Activated CD4-positive, alpha-beta memory T cell treated with anti-CD3 and anti-CD28 coated beads for 36 hours (primary cell): ENCODE results near the gene SCART1. TPM values are rescaled to one million over a fixed set of nuclear protein-coding genes. Genes with fewer than 3 reads are reported as not detected.
"Not testable (repeated sequence)": the region's sequence is repeated elsewhere in the genome, so short reads cannot be mapped to it uniquely, and the experiment has no call there.

ENCODE experiments used
- CTCF ChIA-PET: fragments of 350-600 bp; sonication (Branson Sonifier 250); formaldehyde crosslinking; loops from one replicate; lab custom pipeline; 2021; ENCODE audit warnings: antibody characterized with exemption, inconsistent platforms; lab: Charles Lee
- POLR2A ChIA-PET: fragments of 350-600 bp; sonication (Branson Sonifier 250); formaldehyde crosslinking; loops from one replicate; lab custom pipeline; 2021; ENCODE audit warnings: antibody characterized with exemption; lab: Charles Lee
- DNase-seq: peaks from one replicate; pipeline ENCODE4 v3.0.0-alpha.2; 2020
- H3K27ac Mint-ChIP-seq: one replicate; pipeline ENCODE4 v1.8.0; 2021; ENCODE audit warnings: mixed read lengths
- H3K27me3 Mint-ChIP-seq: one replicate; pipeline ENCODE4 v1.8.0; 2021; ENCODE audit warnings: mixed read lengths
- H3K36me3 Mint-ChIP-seq: one replicate; pipeline ENCODE4 v1.8.0; 2021; ENCODE audit warnings: mixed read lengths
- H3K4me1 Mint-ChIP-seq: one replicate; pipeline ENCODE4 v1.8.0; 2021; ENCODE audit warnings: low read depth, mixed read lengths
- H3K4me3 Mint-ChIP-seq: one replicate; pipeline ENCODE4 v1.8.0; 2021; ENCODE audit warnings: mild to moderate bottlenecking, mixed read lengths
- H3K9me3 Mint-ChIP-seq: one replicate; pipeline ENCODE4 v1.8.0; 2021; ENCODE audit warnings: mixed read lengths
- intact Hi-C: fragments of 100-400 bp; cut with micrococcal nuclease; formaldehyde crosslinking; loops from one replicate; pipeline ENCODE4 v1.15.1; 2023
- total RNA-seq, 2 experiments: library from RNA; stranded (reverse); gene quantifications; one replicate each; pipeline ENCODE4 v1.2.3, GENCODE V29; 2021

SCART1 gene
- total RNA-seq, 2 experiments from 2014 or later = 5.4 to 6.2 TPM

- Mint-ChIP-seq H3K9me3 (peaks cover 2% of the 10 kb centered on the region), H3K27ac (no peak overlapping the region), H3K4me3 (no peak overlapping the region), H3K36me3 (peaks cover 15% of the 10 kb centered on the region), H3K4me1 (peaks cover 2% of the 10 kb centered on the region), H3K27me3 (peaks cover 2% of the 10 kb centered on the region)
- DNase-seq = no peak
- intact Hi-C loops = no loop called here
- ChIA-PET CTCF (interaction anchor here (0.7 to 1.9 kb wide), 2 partner anchors 17 to 91 kb away, joined by 3 to 9 read pairs; no protein-coding TSS in a partner anchor), POLR2A (no interaction called here)
Measured at GRCh38 chr10:133420579-133420978, 33.2 kb upstream of the SCART1 start.

GRCh38 chr10:133421336-133422222, 32.2 kb upstream of the SCART1 start:
- ChIA-PET CTCF (interaction anchor here (1.9 kb wide), 1 partner anchor 16 kb away, joined by 9 read pairs; no protein-coding TSS in a partner anchor), POLR2A (no interaction called here)
- H3K9me3 Mint-ChIP-seq = no peaks in the 10 kb centered on the region
- intact Hi-C loops = no loop called here
- peaks cover 9% of the 10 kb centered on the region for H3K36me3 Mint-ChIP-seq
- peaks cover 2% of the 10 kb centered on the region for H3K27me3 Mint-ChIP-seq
- H3K27ac Mint-ChIP-seq = no peak overlapping the region
- no peak overlapping the region for H3K4me3 Mint-ChIP-seq
- no peak for DNase-seq
- peaks cover 2% of the 10 kb centered on the region for H3K4me1 Mint-ChIP-seq

- CTCF ChIA-PET = interaction anchor here (1.9 kb wide), 1 partner anchor 15 kb away, joined by 9 read pairs; no protein-coding TSS in a partner anchor
- peaks cover 2% of the 10 kb centered on the region for H3K4me1 Mint-ChIP-seq
- H3K9me3 Mint-ChIP-seq = no peaks in the 10 kb centered on the region
- intact Hi-C loops = no loop called here
- H3K36me3 Mint-ChIP-seq = peaks cover 9% of the 10 kb centered on the region
- peaks cover 2% of the 10 kb centered on the region for H3K27me3 Mint-ChIP-seq
- H3K4me3 Mint-ChIP-seq = no peak overlapping the region
- POLR2A ChIA-PET = no interaction called here
- no peak for DNase-seq
- H3K27ac Mint-ChIP-seq = no peak overlapping the region
Measured at GRCh38 chr10:133422223-133422806, 31.4 kb upstream of the SCART1 start.

GRCh38 chr10:133422807-133423771, 30.7 kb upstream of the SCART1 start:
- Mint-ChIP-seq H3K27me3 (peaks cover 2% of the 10 kb centered on the region), H3K36me3 (peaks cover 7% of the 10 kb centered on the region), H3K4me1 (peaks cover 2% of the 10 kb centered on the region), H3K27ac (no peak overlapping the region), H3K9me3 (no peaks in the 10 kb centered on the region), H3K4me3 (no peak overlapping the region)
- ChIA-PET CTCF (no interaction called here), POLR2A (no interaction called here)
- DNase-seq = no peak
- intact Hi-C loops = no loop called here

- H3K4me3 Mint-ChIP-seq, H3K4me1 Mint-ChIP-seq, POLR2A ChIA-PET, DNase-seq, H3K9me3 Mint-ChIP-seq, CTCF ChIA-PET, intact Hi-C loops, H3K27ac Mint-ChIP-seq, H3K36me3 Mint-ChIP-seq, H3K27me3 Mint-ChIP-seq: not testable (repeated sequence)
Measured at GRCh38 chr10:133424102-133424501, 29.6 kb upstream of the SCART1 start.

- H3K27ac Mint-ChIP-seq, CTCF ChIA-PET, intact Hi-C loops, H3K27me3 Mint-ChIP-seq, H3K9me3 Mint-ChIP-seq, H3K36me3 Mint-ChIP-seq, POLR2A ChIA-PET, H3K4me1 Mint-ChIP-seq, DNase-seq, H3K4me3 Mint-ChIP-seq: not testable (repeated sequence)
Measured at GRCh38 chr10:133424601-133425000, 29.1 kb upstream of the SCART1 start, which contains the start of gene SPRN. Gene SPRN, minus strand, starts transcription at chr10:133424625. Its CDS starts 944 bp downstream, at chr10:133423681.

- CTCF ChIA-PET, DNase-seq, H3K36me3 Mint-ChIP-seq, intact Hi-C loops, H3K4me3 Mint-ChIP-seq, POLR2A ChIA-PET, H3K9me3 Mint-ChIP-seq, H3K27me3 Mint-ChIP-seq, H3K4me1 Mint-ChIP-seq, H3K27ac Mint-ChIP-seq: not testable (repeated sequence)
Measured at GRCh38 chr10:133429571-133429970, 24.2 kb upstream of the SCART1 start.

GRCh38 chr10:133431888-133432613, 21.7 kb upstream of the SCART1 start:
- DNase-seq, H3K27ac Mint-ChIP-seq, H3K36me3 Mint-ChIP-seq, CTCF ChIA-PET, intact Hi-C loops, POLR2A ChIA-PET, H3K4me3 Mint-ChIP-seq, H3K9me3 Mint-ChIP-seq, H3K27me3 Mint-ChIP-seq, H3K4me1 Mint-ChIP-seq: not testable (repeated sequence)

- CTCF ChIA-PET, intact Hi-C loops: not testable (repeated sequence)
Measured at GRCh38 chr10:133432789-133433188, 21.0 kb upstream of the SCART1 start.

GRCh38 chr10:133438711-133439273, 15.0 kb upstream of the SCART1 start:
- no peak overlapping the region for H3K27ac Mint-ChIP-seq
- H3K4me3 Mint-ChIP-seq = no peak overlapping the region
- DNase-seq = no peak

More at GRCh38 chr10:133432789-133433188, 21.0 kb upstream of the SCART1 start:
- POLR2A ChIA-PET, H3K4me1 Mint-ChIP-seq, DNase-seq, H3K36me3 Mint-ChIP-seq, H3K27ac Mint-ChIP-seq, H3K27me3 Mint-ChIP-seq, H3K4me3 Mint-ChIP-seq, H3K9me3 Mint-ChIP-seq: not testable (repeated sequence)

More at GRCh38 chr10:133438711-133439273, 15.0 kb upstream of the SCART1 start:
- intact Hi-C loops = no loop called here
- CTCF ChIA-PET = interaction anchor here (0.6 to 3.3 kb wide), 33 partner anchors 11 to 293 kb away, joined by 3 to 45 read pairs (median 5); partner anchors contain the start of gene SCART1
- Mint-ChIP-seq H3K9me3 (no peaks in the 10 kb centered on the region), H3K36me3 (no peaks in the 10 kb centered on the region), H3K27me3 (no peaks in the 10 kb centered on the region), H3K4me1 (peaks cover 31% of the 10 kb centered on the region)
- POLR2A ChIA-PET = no interaction called here
